SK-N-SH (cell line): ENCODE results near the gene TOPBP1. TPM values are rescaled to one million over a fixed set of nuclear protein-coding genes. Genes with fewer than 3 reads are reported as not detected.
A peak's percentile ranks its signal among the peaks of the same experiment; 100 is the strongest.

ENCODE experiments used
- CTCF ChIA-PET: fragments of 300-600, 350-600 bp; formaldehyde crosslinking; extraction: SDS; loops from one replicate; lab custom pipeline; 2021; lab: Yijun Ruan, JAX
- POLR2A ChIA-PET: fragments of 350-600 bp; sonication (Branson Sonifier 250); formaldehyde crosslinking; extraction: SDS; loops from one replicate; lab custom pipeline; 2020; ENCODE audit warnings: antibody characterized with exemption, inconsistent platforms; lab: Yijun Ruan, JAX
- DNase-seq: peaks from one replicate; pipeline ENCODE4 v3.0.0; 2012
- H2AFZ ChIP-seq: fragments of 200-600 bp; sonication (generic); 2 replicates; pipeline ENCODE4 v1.8.1; 2016; ENCODE audit warnings: antibody characterized with exemption, mild to moderate bottlenecking, low read depth
- H3F3A ChIP-seq: fragments of 200-600 bp; sonication (generic); replicated peaks from 2 replicates; pipeline ENCODE3; 2016; ENCODE audit warnings: antibody characterized with exemption, mild to moderate bottlenecking; ENCODE audit not compliant: insufficient read depth
- H3K27ac ChIP-seq, 2 experiments: fragments of 200-500 bp in 1 of 2; fragments of 200-600 bp in 1 of 2; sonication (Bioruptor generic) in 1 of 2; sonication (generic), shearing (Covaris generic) in 1 of 2; 2 replicates each; pipeline versions ENCODE4 v1.5.1 to v1.6.1; 2014 to 2016; ENCODE audit warnings: low read depth in 2 of 2, inconsistent platforms in 1 of 2, low read length in 1 of 2, mild to moderate bottlenecking in 1 of 2, mixed read lengths in 1 of 2
- H3K27me3 ChIP-seq: fragments of 200-600 bp; sonication (generic), shearing (Covaris generic); 2 replicates; pipeline ENCODE4 v1.6.1; 2016; ENCODE audit warnings: mixed run types; ENCODE audit not compliant: insufficient read depth
- H3K36me3 ChIP-seq, 2 experiments: fragments of 200-500 bp in 1 of 2; fragments of 200-600 bp in 1 of 2; sonication (Bioruptor generic) in 1 of 2; sonication (generic) in 1 of 2; replicated peaks in 1 of 2; 2 replicates each; pipeline versions ENCODE3 to v1.5.1; 2014 to 2016; ENCODE audit warnings: low read length in 1 of 2, mild to moderate bottlenecking in 1 of 2; ENCODE audit not compliant: insufficient read depth in 2 of 2, control insufficient read depth in 1 of 2
- H3K4me1 ChIP-seq, 2 experiments: fragments of 200-500 bp in 1 of 2; fragments of 200-600 bp in 1 of 2; sonication (Bioruptor generic) in 1 of 2; sonication (generic), shearing (Covaris generic) in 1 of 2; 2 replicates each; pipeline versions ENCODE4 v1.5.1 to v1.6.1; 2014 to 2016; ENCODE audit warnings: low read depth in 1 of 2, low read length in 1 of 2, mixed run types in 1 of 2; ENCODE audit not compliant: insufficient read depth in 2 of 2, control insufficient read depth in 1 of 2
- H3K4me2 ChIP-seq: fragments of 200-600 bp; sonication (generic), shearing (Covaris generic); 2 replicates; pipeline ENCODE4 v1.6.1; 2017; ENCODE audit warnings: mixed run types
- H3K4me3 ChIP-seq, 2 experiments: fragments of 200-500 bp in 1 of 2; fragments of 200-600 bp in 1 of 2; sonication (Bioruptor generic) in 1 of 2; sonication (generic), shearing (Covaris generic) in 1 of 2; 2 replicates each; pipeline versions ENCODE4 v1.5.1 to v1.8.1; 2014 to 2016; ENCODE audit warnings: low read depth in 2 of 2, inconsistent platforms in 1 of 2, low read length in 1 of 2, mild to moderate bottlenecking in 1 of 2, mixed read lengths in 1 of 2, moderate library complexity in 1 of 2
- H3K79me2 ChIP-seq: fragments of 200-600 bp; sonication (generic); 2 replicates; pipeline ENCODE4 v1.8.1; 2017; ENCODE audit warnings: mild to moderate bottlenecking; ENCODE audit not compliant: insufficient read depth
- H3K9ac ChIP-seq: fragments of 200-600 bp; sonication (generic); 2 replicates; pipeline ENCODE4 v1.6.1; 2017; ENCODE audit warnings: mixed run types
- H3K9me2 ChIP-seq: fragments of 200-600 bp; sonication (generic); 2 replicates; pipeline ENCODE4 v1.6.1; 2017; ENCODE audit warnings: mixed run types
- H3K9me3 ChIP-seq: fragments of 200-600 bp; sonication (generic); 2 replicates; pipeline ENCODE4 v1.6.1; 2017; ENCODE audit warnings: mixed run types, mild to moderate bottlenecking, moderate library complexity
- H4K20me1 ChIP-seq: fragments of 200-600 bp; sonication (generic); 2 replicates; pipeline ENCODE4 v1.6.1; 2017; ENCODE audit warnings: mild to moderate bottlenecking, mixed run types; ENCODE audit not compliant: insufficient read depth
- CTCF ChIP-seq: fragments of 200-600 bp; sonication (generic); IDR thresholded peaks from 2 replicates; pipeline ENCODE4 v1.6.1; 2017; ENCODE audit warnings: antibody characterized with exemption, mild to moderate bottlenecking, moderate library complexity
- FOSL2 ChIP-seq: IDR thresholded peaks from 2 replicates; pipeline ENCODE4 v1.4.0; 2012; ENCODE audit warnings: low read depth, mild to moderate bottlenecking, moderate library complexity, borderline replicate concordance
- IRF3 ChIP-seq: fragments of 150-350 bp; IDR thresholded peaks from 2 replicates; pipeline ENCODE4 v1.6.1; 2016; ENCODE audit warnings: mild to moderate bottlenecking, low read depth, low read length
- JUND ChIP-seq: IDR thresholded peaks from 2 replicates; pipeline ENCODE4 v1.4.0; 2012
- NFIC ChIP-seq: IDR thresholded peaks from 2 replicates; pipeline ENCODE4 v1.4.0; 2012; ENCODE audit warnings: borderline replicate concordance
- NRF1 ChIP-seq: IDR thresholded peaks from 2 replicates; pipeline ENCODE4 v1.6.1; 2012; ENCODE audit warnings: low read depth, mild to moderate bottlenecking, low read length
- PBX3 ChIP-seq: IDR thresholded peaks from 2 replicates; pipeline ENCODE4; 2012
- RAD21 ChIP-seq: IDR thresholded peaks from 2 replicates; pipeline ENCODE4 v1.6.1; 2012; ENCODE audit warnings: mild to moderate bottlenecking, low read length
- TCF12 ChIP-seq: IDR thresholded peaks from 2 replicates; pipeline ENCODE4 v1.4.0; 2012
- USF2 ChIP-seq: fragments of 150-350 bp; IDR thresholded peaks from 2 replicates; pipeline ENCODE4 v1.6.1; 2017; ENCODE audit warnings: antibody characterized with exemption, low read length, low read depth, borderline replicate concordance
- WGBS: methylation state at CpG from one replicate; pipeline ENCODE4 v1.1.6; 2017; ENCODE audit warnings: low lambda C conversion rate; 5-methylcytosine and 5-hydroxymethylcytosine counted together
- polyA plus RNA-seq, 3 experiments: library from polyadenylated mRNA; depleted of rRNA; stranded (reverse); fragments of >200 nt; gene quantifications; 2 replicates each; pipeline ENCODE4 v1.2.3, GENCODE V29; 2012

The TOPBP1 gene
- polyA plus RNA-seq, 1 of the 3 experiments (the other 2 are of a cell fraction) = 15.7 TPM

- no peaks in the 10 kb centered on the region for H3F3A ChIP-seq
- no peak overlapping the region for H3K4me2 ChIP-seq
- H3K9ac ChIP-seq = no peak overlapping the region
- H3K4me1 ChIP-seq = peaks cover 0 to 17% of the 10 kb centered on the region in 2 experiments; a peak in 2 of 4 replicates
- no peaks in the 10 kb centered on the region for H4K20me1 ChIP-seq
- H3K27me3 ChIP-seq = no peaks in the 10 kb centered on the region
- ChIA-PET CTCF (interaction anchor here (0.6 to 2.5 kb wide), 11 partner anchors 9 to 935 kb away, joined by 3 to 8 read pairs (median 4); no protein-coding TSS in a partner anchor), POLR2A (no interaction called here)
- peak; percentile 67 for DNase-seq
- peaks cover 44% of the 10 kb centered on the region for H3K79me2 ChIP-seq
- H3K27ac ChIP-seq = no peak overlapping the region
- H3K36me3 ChIP-seq = peaks cover 0 to 6% of the 10 kb centered on the region in 2 experiments
- 56% methylated on average over 7 of the region's 7 CpGs for WGBS
- TF ChIP-seq RAD21 (peak; percentile 56), CTCF (peak; percentile 70), FOSL2 (no peak)
- no peaks in the 10 kb centered on the region for H3K9me2 ChIP-seq
- no peaks in the 10 kb centered on the region for H3K9me3 ChIP-seq
- H2AFZ ChIP-seq = 0 out of 2 replicates have a peak overlapping the region, but pooled peaks have one; percentile 35
- peak overlapping the region in 1 of 2 experiments; percentile 27; a peak in 1 of 4 replicates for H3K4me3 ChIP-seq
Observed at GRCh38 chr3:133663569-133664313, 2.0 kb upstream of the TOPBP1 start.

DNA sequence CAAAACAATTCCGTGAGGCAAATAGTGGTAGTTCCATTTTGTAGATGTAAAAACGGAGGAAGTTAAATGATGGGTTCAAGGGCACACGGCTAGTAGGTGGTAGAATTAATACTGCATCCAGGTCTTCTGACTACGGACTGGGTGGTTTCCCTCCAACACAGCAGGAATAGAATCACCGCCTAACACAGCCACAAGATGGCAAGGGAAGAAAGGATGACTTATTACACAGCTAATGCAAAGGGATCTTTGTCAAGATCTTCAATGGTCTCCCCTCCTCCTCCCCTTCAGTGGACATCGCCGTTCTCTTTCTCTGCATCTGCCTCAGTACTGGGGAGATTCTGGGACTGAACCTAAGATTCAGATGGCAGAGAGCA lies 524 bp upstream of the TOPBP1 start:
- Histone ChIP-seq H3F3A (no peaks in the 10 kb centered on the region), H3K36me3 (peaks cover 11 to 14% of the 10 kb centered on the region in 2 experiments), H3K4me3 (peak overlapping the region; percentile 87 to 97), H3K27ac (peak overlapping the region; percentile 62 to 75), H2AFZ (peak overlapping the region; percentile 86), H3K4me2 (peak overlapping the region; percentile 85), H3K4me1 (peaks cover 0 to 17% of the 10 kb centered on the region in 2 experiments; a peak in 2 of 4 replicates), H3K9me2 (no peaks in the 10 kb centered on the region), H3K9ac (peak overlapping the region; percentile 93), H3K9me3 (no peaks in the 10 kb centered on the region), H4K20me1 (no peaks in the 10 kb centered on the region), H3K27me3 (no peaks in the 10 kb centered on the region), H3K79me2 (peaks cover 51% of the 10 kb centered on the region)
- CTCF ChIA-PET = interaction anchor here (0.6 to 2.5 kb wide), 5 partner anchors 10 to 936 kb away, joined by 3 to 8 read pairs (median 3); no protein-coding TSS in a partner anchor
- POLR2A ChIA-PET = no interaction called here
- no peak for TF ChIP-seq PBX3
- TF ChIP-seq NFIC = no peak
- TF ChIP-seq TCF12 = no peak
- TF ChIP-seq NRF1 = no peak
- TF ChIP-seq IRF3 = no peak
- no peak for TF ChIP-seq USF2
- no peak for TF ChIP-seq JUND
- TF ChIP-seq RAD21 = peak; percentile 5; the same call in 1 of the 2 replicates
- 7% methylated on average over 7 of the region's 7 CpGs for WGBS
- DNase-seq = peak; percentile 63
